Naive B cell (primary cell): Measurements from ENCODE around the gene NMNAT1. TPM values are rescaled to one million over a fixed set of nuclear protein-coding genes. Genes with fewer than 3 reads are reported as not detected.

ENCODE experiments used
- ATAC-seq, 2 donors: fragments of 150-1000 bp; cut with Tn5 transposase; 2 replicates each; pipeline ENCODE4 v1.10.0; 2021; ENCODE audit warnings: low read depth in 2 of 2, mild to moderate bottlenecking in 2 of 2, moderate library complexity in 2 of 2
- DNase-seq: peaks from one replicate; pipeline ENCODE4 v3.0.0; 2022
- H3K27ac Mint-ChIP-seq, 6 donors: one replicate each; pipeline ENCODE4 v1.8.0; 2020 to 2022; ENCODE audit warnings: mild to moderate bottlenecking in 6 of 6, mixed read lengths in 6 of 6, moderate library complexity in 5 of 6, inconsistent platforms in 2 of 6
- H3K27me3 Mint-ChIP-seq, 3 donors: one replicate each; pipeline ENCODE4 v1.8.0; 2021 to 2022; ENCODE audit warnings: mixed read lengths in 3 of 3, mild to moderate bottlenecking in 1 of 3
- H3K36me3 Mint-ChIP-seq, 2 donors: one replicate each; pipeline ENCODE4 v1.8.0; 2020 to 2022; ENCODE audit warnings: mixed read lengths in 2 of 2, inconsistent platforms in 1 of 2, mild to moderate bottlenecking in 1 of 2
- H3K4me1 Mint-ChIP-seq, 3 donors: one replicate each; pipeline ENCODE4 v1.8.0; 2020 to 2022; ENCODE audit warnings: mixed read lengths in 3 of 3, inconsistent platforms in 1 of 3, mild to moderate bottlenecking in 1 of 3, moderate library complexity in 1 of 3
- H3K4me3 Mint-ChIP-seq, 8 donors: one replicate each; pipeline ENCODE4 v1.8.0; 2020 to 2022; ENCODE audit warnings: mild to moderate bottlenecking in 8 of 8, mixed read lengths in 8 of 8, moderate library complexity in 8 of 8, inconsistent platforms in 2 of 8
- H3K9me3 Mint-ChIP-seq, 7 donors: one replicate each; pipeline ENCODE4 v1.8.0; 2020 to 2022; ENCODE audit warnings: mixed read lengths in 7 of 7, mild to moderate bottlenecking in 5 of 7, inconsistent platforms in 2 of 7, moderate library complexity in 1 of 7
- polyA plus RNA-seq, 6 donors: library from polyadenylated mRNA; unstranded; fragments of 300-500 nt; fragmentation: Illumina TruSeq; gene quantifications; one replicate each; pipeline ENCODE4 v1.2.3, GENCODE V29; 2021; ENCODE audit warnings: low read depth in 6 of 6

Gene NMNAT1
- 1 to 10 TPM; 4.2 to 8.8 (median 6.8) TPM for polyA plus RNA-seq

GRCh38 chr1:9942939-9943788, at the start of gene NMNAT1, which contains the start of gene LZIC:
Gene NMNAT1, plus strand, starts transcription at chr1:9943475. Its CDS starts 28,599 bp downstream, at chr1:9972074.
Gene LZIC, minus strand, starts transcription at chr1:9943391. Its CDS starts 6,772 bp downstream, at chr1:9936619.
- H3K27ac Mint-ChIP-seq = peak within 1 kb of the TSS; percentile 95 to 99 (median 98)
- ATAC-seq (peak; percentile 95 to 96), DNase-seq (peak; percentile 93)
- H3K27me3 Mint-ChIP-seq = no peaks in the 10 kb centered on the region
- H3K36me3 Mint-ChIP-seq = no peaks in the 10 kb centered on the region
- H3K4me1 Mint-ChIP-seq = peaks cover 15 to 70% (median 27%) of the 10 kb centered on the region in 3 donors
- H3K4me3 Mint-ChIP-seq = peak within 1 kb of the TSS; percentile 93 to 99 (median 98)
- no peaks in the 10 kb centered on the region for H3K9me3 Mint-ChIP-seq

- Mint-ChIP-seq H3K36me3 (no peaks in the 10 kb centered on the region), H3K4me1 (peaks cover 29 to 41% (median 35%) of the 10 kb centered on the region in 3 donors), H3K27me3 (no peaks in the 10 kb centered on the region)
Measured at GRCh38 chr1:9894115-9894514, 49.2 kb upstream of the NMNAT1 start.

GRCh38 chr1:9900142-9901043, 42.9 kb upstream of the NMNAT1 start:
- Mint-ChIP-seq H3K4me1 (peaks cover 12 to 19% (median 14%) of the 10 kb centered on the region in 3 donors), H3K27me3 (no peaks in the 10 kb centered on the region), H3K36me3 (no peaks in the 10 kb centered on the region), H3K4me3 (peak overlapping the region; percentile 76 to 92 (median 86)), H3K27ac (peak overlapping the region; percentile 70 to 95 (median 87)), H3K9me3 (no peaks in the 10 kb centered on the region)
- ATAC-seq (peak; percentile 99 to 100), DNase-seq (peak; percentile 62)

More at GRCh38 chr1:9894115-9894514, 49.2 kb upstream of the NMNAT1 start:
- peak overlapping the region in 2 of 8 donors; percentile 4 to 54 for H3K4me3 Mint-ChIP-seq
- H3K27ac Mint-ChIP-seq = peak overlapping the region in 1 of 6 donors; percentile 21
- no peaks in the 10 kb centered on the region for H3K9me3 Mint-ChIP-seq
- ATAC-seq (no peak), DNase-seq (no peak)

- no peaks in the 10 kb centered on the region for H3K36me3 Mint-ChIP-seq
- H3K4me3 Mint-ChIP-seq = peak overlapping the region in 7 of 8 donors; percentile 76 to 92 (median 88)
- no peak for DNase-seq
- H3K27ac Mint-ChIP-seq = peak overlapping the region; percentile 47 to 95 (median 86)
- no peak for ATAC-seq
- no peaks in the 10 kb centered on the region for H3K27me3 Mint-ChIP-seq
- no peaks in the 10 kb centered on the region for H3K9me3 Mint-ChIP-seq
- peaks cover 12 to 19% (median 14%) of the 10 kb centered on the region in 3 donors for H3K4me1 Mint-ChIP-seq
Measured at GRCh38 chr1:9901148-9902059, 41.9 kb upstream of the NMNAT1 start.

- H3K4me3 Mint-ChIP-seq = peak overlapping the region in 1 of 8 donors; percentile 15
- H3K36me3 Mint-ChIP-seq = no peaks in the 10 kb centered on the region
- DNase-seq = no peak
- peak overlapping the region in 2 of 6 donors; percentile 20 to 70 for H3K27ac Mint-ChIP-seq
- H3K27me3 Mint-ChIP-seq = no peaks in the 10 kb centered on the region
- H3K9me3 Mint-ChIP-seq = no peaks in the 10 kb centered on the region
- ATAC-seq = no peak
- peaks cover 12 to 19% (median 14%) of the 10 kb centered on the region in 3 donors for H3K4me1 Mint-ChIP-seq
Measured at GRCh38 chr1:9902060-9902452, 41.2 kb upstream of the NMNAT1 start.

GRCh38 chr1:9903801-9904527, 39.3 kb upstream of the NMNAT1 start:
- H3K4me1 Mint-ChIP-seq = peaks cover 17 to 27% (median 25%) of the 10 kb centered on the region in 3 donors
- ATAC-seq = no peak
- H3K36me3 Mint-ChIP-seq = no peaks in the 10 kb centered on the region
- peak overlapping the region in 2 of 6 donors; percentile 15 to 30 for H3K27ac Mint-ChIP-seq
- H3K4me3 Mint-ChIP-seq = no peak overlapping the region
- no peaks in the 10 kb centered on the region for H3K9me3 Mint-ChIP-seq
- no peaks in the 10 kb centered on the region for H3K27me3 Mint-ChIP-seq
- no peak for DNase-seq

GRCh38 chr1:9904596-9904995, 38.7 kb upstream of the NMNAT1 start:
- H3K4me1 Mint-ChIP-seq = peaks cover 23 to 33% (median 31%) of the 10 kb centered on the region in 3 donors
- H3K9me3 Mint-ChIP-seq = no peaks in the 10 kb centered on the region
- H3K36me3 Mint-ChIP-seq = no peaks in the 10 kb centered on the region
- H3K27ac Mint-ChIP-seq = peak overlapping the region in 1 of 6 donors; percentile 39
- ATAC-seq = no peak
- H3K4me3 Mint-ChIP-seq = no peak overlapping the region
- no peak for DNase-seq
- no peaks in the 10 kb centered on the region for H3K27me3 Mint-ChIP-seq

GRCh38 chr1:9905010-9905409, 38.3 kb upstream of the NMNAT1 start:
- DNase-seq (no peak), ATAC-seq (no peak)
- Mint-ChIP-seq H3K36me3 (no peaks in the 10 kb centered on the region), H3K4me3 (no peak overlapping the region), H3K27ac (peak overlapping the region in 2 of 6 donors; percentile 39 to 76), H3K9me3 (no peaks in the 10 kb centered on the region), H3K27me3 (no peaks in the 10 kb centered on the region), H3K4me1 (peaks cover 24 to 34% (median 30%) of the 10 kb centered on the region in 3 donors)

- Mint-ChIP-seq H3K4me1 (peaks cover 18 to 30% (median 23%) of the 10 kb centered on the region in 3 donors), H3K9me3 (no peaks in the 10 kb centered on the region), H3K27ac (no peak overlapping the region), H3K36me3 (no peaks in the 10 kb centered on the region), H3K27me3 (no peaks in the 10 kb centered on the region), H3K4me3 (peak overlapping the region in 1 of 8 donors; percentile 85)
- no peak for ATAC-seq
- DNase-seq = no peak
Measured at GRCh38 chr1:9906466-9906865, 36.8 kb upstream of the NMNAT1 start.

GRCh38 chr1:9907441-9907840, 35.8 kb upstream of the NMNAT1 start:
- no peak for DNase-seq
- no peaks in the 10 kb centered on the region for H3K36me3 Mint-ChIP-seq
- no peak for ATAC-seq
- H3K4me3 Mint-ChIP-seq = peak overlapping the region in 4 of 8 donors; percentile 10 to 85 (median 56)
- H3K27ac Mint-ChIP-seq = peak overlapping the region in 2 of 6 donors; percentile 2 to 81
- H3K27me3 Mint-ChIP-seq = no peaks in the 10 kb centered on the region
- no peaks in the 10 kb centered on the region for H3K9me3 Mint-ChIP-seq
- peaks cover 25 to 36% (median 27%) of the 10 kb centered on the region in 3 donors for H3K4me1 Mint-ChIP-seq

- Mint-ChIP-seq H3K4me3 (peak overlapping the region; percentile 85 to 99 (median 94)), H3K27ac (peak overlapping the region in 5 of 6 donors; percentile 2 to 88 (median 71)), H3K27me3 (no peaks in the 10 kb centered on the region), H3K4me1 (peaks cover 28 to 36% (median 29%) of the 10 kb centered on the region in 3 donors), H3K36me3 (no peaks in the 10 kb centered on the region), H3K9me3 (no peaks in the 10 kb centered on the region)
- DNase-seq (no peak), ATAC-seq (no peak)
Measured at GRCh38 chr1:9908871-9909233, 34.4 kb upstream of the NMNAT1 start.
